Brain microvascular endothelial cell (primary cell): Measurements from ENCODE around the gene CCNA2.

Experiments used
- DNase-seq: peaks from one replicate; pipeline ENCODE4 v3.0.0-alpha.2; 2020
- H3K27ac ChIP-seq: fragments of 250-450 bp; sonication (Bioruptor Pico); 2 replicates; pipeline ENCODE4 v1.5.1; 2020; ENCODE audit warnings: mild to moderate bottlenecking, moderate library complexity
- H3K27me3 ChIP-seq: fragments of 250-450 bp; sonication (Bioruptor Pico); replicated peaks from 2 replicates; pipeline ENCODE4 v1.5.1; 2020; ENCODE audit warnings: mild to moderate bottlenecking
- H3K36me3 ChIP-seq: fragments of 250-450 bp; sonication (Bioruptor Pico); replicated peaks from 2 replicates; pipeline ENCODE4 v1.5.1; 2020; ENCODE audit warnings: mild to moderate bottlenecking
- H3K4me3 ChIP-seq: 2 replicates; pipeline ENCODE4 v1.5.1; 2011; ENCODE audit warnings: low read depth, mild to moderate bottlenecking, control low read depth, low read length, moderate library complexity
- in situ Hi-C: cut with HindIII; loops from 2 replicates; pipeline ENCODE4 v1.10.0; 2017; ENCODE audit warnings: low sequenced_read_pairs, low pct_ligation_motif_present
- TF ChIP-seq, protein P1 (sequence below): IDR thresholded peaks from 2 replicates; pipeline ENCODE4 v1.5.1; 2011; ENCODE audit warnings: low read depth, mild to moderate bottlenecking, moderate library complexity, low read length, control low read depth, inconsistent platforms; ENCODE audit errors: missing control alignments

Gene CCNA2

DNA sequence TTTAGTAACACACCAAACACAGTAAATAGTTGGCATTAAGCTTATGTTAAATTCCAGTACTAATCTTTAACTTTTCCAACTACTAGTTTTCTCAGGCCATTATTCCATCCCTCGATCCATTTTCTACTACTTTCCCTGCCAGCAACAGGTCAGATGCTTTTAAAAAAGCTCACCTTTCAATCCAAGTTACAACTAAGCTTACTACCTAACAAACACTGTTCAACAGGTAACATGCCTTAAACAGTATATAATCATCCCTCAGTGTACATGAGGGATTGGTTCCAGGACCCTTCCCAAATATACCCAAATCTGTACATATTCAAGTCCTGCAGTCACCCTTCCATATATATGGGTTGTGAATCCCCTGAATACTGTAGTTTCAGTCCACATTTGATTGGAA lies 5.5 kb downstream of the CCNA2 start:
- Histone ChIP-seq H3K27ac (no peak overlapping the region), H3K36me3 (peaks cover 18% of the 10 kb centered on the region), H3K4me3 (no peak overlapping the region), H3K27me3 (no peaks in the 10 kb centered on the region)
- no peak for DNase-seq
- in situ Hi-C loops = no loop called here
- TF ChIP-seq, protein P1, sequence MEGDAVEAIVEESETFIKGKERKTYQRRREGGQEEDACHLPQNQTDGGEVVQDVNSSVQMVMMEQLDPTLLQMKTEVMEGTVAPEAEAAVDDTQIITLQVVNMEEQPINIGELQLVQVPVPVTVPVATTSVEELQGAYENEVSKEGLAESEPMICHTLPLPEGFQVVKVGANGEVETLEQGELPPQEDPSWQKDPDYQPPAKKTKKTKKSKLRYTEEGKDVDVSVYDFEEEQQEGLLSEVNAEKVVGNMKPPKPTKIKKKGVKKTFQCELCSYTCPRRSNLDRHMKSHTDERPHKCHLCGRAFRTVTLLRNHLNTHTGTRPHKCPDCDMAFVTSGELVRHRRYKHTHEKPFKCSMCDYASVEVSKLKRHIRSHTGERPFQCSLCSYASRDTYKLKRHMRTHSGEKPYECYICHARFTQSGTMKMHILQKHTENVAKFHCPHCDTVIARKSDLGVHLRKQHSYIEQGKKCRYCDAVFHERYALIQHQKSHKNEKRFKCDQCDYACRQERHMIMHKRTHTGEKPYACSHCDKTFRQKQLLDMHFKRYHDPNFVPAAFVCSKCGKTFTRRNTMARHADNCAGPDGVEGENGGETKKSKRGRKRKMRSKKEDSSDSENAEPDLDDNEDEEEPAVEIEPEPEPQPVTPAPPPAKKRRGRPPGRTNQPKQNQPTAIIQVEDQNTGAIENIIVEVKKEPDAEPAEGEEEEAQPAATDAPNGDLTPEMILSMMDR = no peak

DNA sequence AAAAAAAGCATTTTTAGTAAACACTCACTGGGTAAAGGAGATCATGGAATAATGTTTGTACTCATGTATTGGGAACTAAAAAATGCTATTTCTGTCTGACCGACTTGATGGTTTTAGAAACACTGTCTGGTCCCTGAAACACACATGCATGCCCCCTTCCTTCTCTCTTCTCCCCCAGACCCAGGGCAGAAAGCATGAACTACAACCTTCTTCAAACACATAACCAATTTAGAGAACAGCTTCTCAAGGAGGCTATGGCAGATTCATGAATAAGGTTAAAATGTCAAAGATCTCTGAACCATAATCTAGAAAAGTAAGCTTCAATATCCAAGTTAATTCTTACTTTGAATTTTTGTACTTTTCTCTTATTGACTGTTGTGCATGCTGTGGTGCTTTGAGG lies 6.0 kb downstream of the CCNA2 start:
- no peaks in the 10 kb centered on the region for H3K27me3 ChIP-seq
- no peak for DNase-seq
- no peak overlapping the region for H3K4me3 ChIP-seq
- TF ChIP-seq, protein P1 = no peak
- no peak overlapping the region for H3K27ac ChIP-seq
- in situ Hi-C loops = no loop called here
- H3K36me3 ChIP-seq = peaks cover 18% of the 10 kb centered on the region

DNA sequence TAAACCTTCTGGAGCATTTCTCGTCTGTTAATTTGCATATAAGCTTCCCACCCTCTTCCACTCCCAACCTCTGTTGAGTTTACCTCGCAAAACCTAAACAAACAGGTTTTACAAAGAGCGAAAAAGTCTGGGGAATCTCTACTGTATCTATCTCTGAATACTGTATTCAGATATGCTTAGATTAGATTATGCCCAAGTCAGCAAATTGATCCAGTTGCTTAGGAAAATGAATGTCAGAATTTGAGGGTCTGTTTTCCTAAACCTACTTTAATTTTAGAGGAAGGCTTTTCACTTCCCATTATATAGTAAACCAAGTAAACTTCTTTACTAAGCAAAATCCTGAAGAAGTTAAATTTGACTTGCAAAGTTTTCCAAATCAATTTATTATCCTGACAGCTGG lies 6.7 kb downstream of the CCNA2 start:
- peaks cover 18% of the 10 kb centered on the region for H3K36me3 ChIP-seq
- H3K27me3 ChIP-seq = no peaks in the 10 kb centered on the region
- no peak overlapping the region for H3K27ac ChIP-seq
- DNase-seq = no peak
- H3K4me3 ChIP-seq = no peak overlapping the region
- in situ Hi-C loops = no loop called here
- TF ChIP-seq, protein P1 = no peak

DNA sequence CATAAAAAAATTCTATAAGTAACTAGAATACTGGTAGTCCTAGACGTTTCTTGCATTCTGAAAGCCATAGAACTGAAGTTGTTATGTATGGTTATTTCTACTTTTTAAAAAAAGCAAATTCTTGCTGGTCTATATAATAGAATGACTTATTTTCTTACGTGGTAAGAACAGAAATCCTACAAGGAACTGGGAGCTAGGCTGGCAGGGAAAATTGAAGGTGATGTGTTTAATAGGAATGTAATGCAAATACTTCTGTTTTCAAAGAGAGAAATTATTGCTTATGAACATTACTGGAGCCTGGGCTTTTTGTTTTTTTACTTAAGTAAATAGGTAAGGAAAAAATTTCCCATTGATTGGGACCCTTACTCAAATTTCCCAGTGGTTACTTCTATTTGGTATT lies 8.9 kb downstream of the CCNA2 start:
- in situ Hi-C loops = no loop called here
- Histone ChIP-seq H3K36me3 (peaks cover 24% of the 10 kb centered on the region), H3K4me3 (no peak overlapping the region), H3K27me3 (no peaks in the 10 kb centered on the region), H3K27ac (no peak overlapping the region)
- TF ChIP-seq, protein P1 = no peak
- DNase-seq = no peak

DNA sequence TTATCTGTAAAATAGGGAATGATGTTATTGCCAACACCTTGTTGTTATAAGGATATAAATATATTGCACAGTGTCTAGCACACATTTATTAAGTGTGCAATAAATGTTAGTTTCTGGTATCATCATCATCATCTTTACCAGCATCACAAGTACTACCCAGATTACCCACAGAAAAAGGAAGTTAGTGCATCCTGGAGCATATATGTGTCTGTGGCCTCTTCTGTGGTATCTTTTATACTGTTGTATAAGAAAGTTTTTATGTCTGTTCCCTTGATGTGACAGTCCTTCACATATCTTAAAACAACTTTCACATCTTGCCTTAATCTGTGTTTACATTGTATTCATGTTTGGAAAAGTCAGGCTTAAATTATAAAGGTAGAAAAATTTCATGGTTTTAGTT lies 12.6 kb downstream of the CCNA2 start:
- in situ Hi-C loops = no loop called here

DNA sequence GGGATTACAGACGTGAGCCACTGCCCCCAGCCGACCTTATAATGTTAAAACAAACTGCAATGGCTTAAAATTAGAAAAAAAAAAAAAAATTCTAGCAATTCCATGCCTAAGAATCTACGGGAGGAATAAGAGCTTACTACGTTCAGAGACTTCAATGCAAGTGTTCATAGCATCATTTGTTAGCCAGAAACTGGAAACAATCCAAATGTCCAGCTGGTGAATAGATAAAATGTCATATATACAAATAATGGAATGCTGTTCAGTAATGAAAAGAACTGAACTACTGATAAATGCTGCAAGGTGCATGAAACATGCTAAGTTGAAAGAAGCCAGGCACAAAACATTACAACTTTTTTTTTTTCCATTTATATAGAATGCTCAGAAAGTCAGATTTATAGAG lies 17.3 kb downstream of the CCNA2 start:
- DNase-seq = no peak
- H3K4me3 ChIP-seq = no peak overlapping the region
- TF ChIP-seq, protein P1 = no peak
- peaks cover 22% of the 10 kb centered on the region for H3K36me3 ChIP-seq
- H3K27ac ChIP-seq = no peak overlapping the region
- in situ Hi-C loops = no loop called here
- H3K27me3 ChIP-seq = no peaks in the 10 kb centered on the region

More for the DNA sequence above, 12.6 kb downstream of the CCNA2 start:
- H3K4me3 ChIP-seq = no peak overlapping the region
- peaks cover 15% of the 10 kb centered on the region for H3K36me3 ChIP-seq
- no peak overlapping the region for H3K27ac ChIP-seq
- TF ChIP-seq, protein P1 = no peak
- H3K27me3 ChIP-seq = no peaks in the 10 kb centered on the region
- no peak for DNase-seq
